Loucy (cell line): ENCODE measurements around the gene FHIP2A.

Experiments
- H2AFZ ChIP-seq: fragments of 200-600 bp; sonication (generic); 2 replicates; pipeline ENCODE4 v1.6.0; 2016; ENCODE audit warnings: antibody characterized with exemption, mild to moderate bottlenecking, low read length, moderate library complexity
- H3F3A ChIP-seq: fragments of 200-600 bp; 2 replicates; pipeline ENCODE4 v1.6.0; 2016; ENCODE audit warnings: antibody characterized with exemption, low read depth, mild to moderate bottlenecking
- H3K27me3 ChIP-seq: fragments of 200-600 bp; sonication (generic); 2 replicates; pipeline ENCODE4 v1.6.1; 2014; ENCODE audit warnings: low read length, mild to moderate bottlenecking; ENCODE audit not compliant: insufficient read depth, poor library complexity, severe bottlenecking
- H3K36me3 ChIP-seq: fragments of 200-600 bp; sonication (generic); 2 replicates; pipeline ENCODE4 v1.6.1; 2016; ENCODE audit warnings: low read length; ENCODE audit not compliant: insufficient read depth
- H3K4me1 ChIP-seq: fragments of 200-600 bp; sonication (generic); 2 replicates; pipeline ENCODE4 v1.5.1; 2014; ENCODE audit warnings: low read length, mild to moderate bottlenecking; ENCODE audit not compliant: insufficient read depth, poor library complexity, severe bottlenecking
- H3K4me2 ChIP-seq: fragments of 200-600 bp; sonication (generic); 2 replicates; pipeline ENCODE4 v1.6.0; 2014; ENCODE audit warnings: antibody characterized with exemption, low read length, low read depth, mild to moderate bottlenecking; ENCODE audit not compliant: poor library complexity, severe bottlenecking
- H3K4me3 ChIP-seq: fragments of 200-600 bp; sonication (generic); 2 replicates; pipeline ENCODE4 v1.5.1; 2014; ENCODE audit warnings: low read length, mild to moderate bottlenecking, mixed read lengths; ENCODE audit not compliant: poor library complexity, severe bottlenecking
- H3K79me2 ChIP-seq: fragments of 200-600 bp; sonication (generic); 2 replicates; pipeline ENCODE4 v1.6.1; 2014; ENCODE audit warnings: low read length; ENCODE audit not compliant: insufficient read depth
- H3K9ac ChIP-seq: fragments of 200-600 bp; sonication (generic); 2 replicates; pipeline ENCODE4 v1.6.0; 2014; ENCODE audit warnings: mild to moderate bottlenecking, low read depth, low read length, moderate library complexity; ENCODE audit not compliant: poor library complexity, severe bottlenecking
- H3K9me2 ChIP-seq: fragments of 200-600 bp; sonication (generic); replicated peaks from 2 replicates; pipeline ENCODE4 v1.6.1; 2016; ENCODE audit warnings: low read depth, low read length, mixed read lengths
- H3K9me3 ChIP-seq: fragments of 200-600 bp; sonication (generic); 2 replicates; pipeline ENCODE4 v1.6.1; 2014; ENCODE audit warnings: mild to moderate bottlenecking, antibody characterized with exemption, low read length, low read depth; ENCODE audit not compliant: insufficient read depth
- H4K20me1 ChIP-seq: fragments of 200-600 bp; sonication (generic); 2 replicates; pipeline ENCODE4 v1.6.0; 2014; ENCODE audit warnings: antibody characterized with exemption, low read length, mild to moderate bottlenecking; ENCODE audit not compliant: insufficient read depth, poor library complexity, severe bottlenecking
- CTCF ChIP-seq: fragments of 200-600 bp; sonication (generic); conservative IDR thresholded peaks from 2 replicates; pipeline ENCODE4 v1.5.1; 2014; ENCODE audit warnings: mild to moderate bottlenecking, antibody characterized with exemption, low read length
- EZH2phosphoT487 ChIP-seq: fragments of 200-600 bp; IDR thresholded peaks from 2 replicates; pipeline ENCODE4 v1.6.1; 2018; ENCODE audit warnings: antibody characterized with exemption, mild to moderate bottlenecking, moderate library complexity, borderline replicate concordance

Gene FHIP2A

GRCh38 chr10:114851336-114851735 lies 29.8 kb downstream of the FHIP2A start:
- Histone ChIP-seq H3K9me3 (no peaks in the 10 kb centered on the region), H3K27me3 (no peaks in the 10 kb centered on the region), H2AFZ (no peak overlapping the region), H3K4me3 (no peak overlapping the region), H3K9ac (no peak overlapping the region), H3K36me3 (peaks cover 84% of the 10 kb centered on the region), H3K4me2 (peak overlapping the region; percentile 17), H3K9me2 (no peaks in the 10 kb centered on the region), H3K4me1 (peaks cover 20% of the 10 kb centered on the region), H4K20me1 (no peaks in the 10 kb centered on the region), H3K79me2 (no peaks in the 10 kb centered on the region), H3F3A (peaks cover 7% of the 10 kb centered on the region)
- TF ChIP-seq EZH2phosphoT487 (no peak), CTCF (no peak)

- Histone ChIP-seq H2AFZ (no peak overlapping the region), H3K4me2 (peak overlapping the region; percentile 17), H3K9me2 (no peaks in the 10 kb centered on the region), H3K9me3 (no peaks in the 10 kb centered on the region), H3K9ac (no peak overlapping the region), H3K4me3 (no peak overlapping the region), H3F3A (peaks cover 7% of the 10 kb centered on the region), H3K4me1 (peaks cover 20% of the 10 kb centered on the region), H3K79me2 (no peaks in the 10 kb centered on the region), H3K36me3 (peaks cover 84% of the 10 kb centered on the region), H3K27me3 (no peaks in the 10 kb centered on the region), H4K20me1 (no peaks in the 10 kb centered on the region)
- TF ChIP-seq EZH2phosphoT487 (no peak), CTCF (no peak)
Observed at GRCh38 chr10:114852197-114852596, 30.6 kb downstream of the FHIP2A start.

- Histone ChIP-seq H3K9me3 (no peaks in the 10 kb centered on the region), H3K36me3 (peaks cover 83% of the 10 kb centered on the region), H3F3A (peaks cover 7% of the 10 kb centered on the region), H3K9ac (no peak overlapping the region), H3K79me2 (peaks cover 4% of the 10 kb centered on the region; the same call in 1 of the 2 replicates), H3K4me2 (no peak overlapping the region), H3K4me1 (peaks cover 20% of the 10 kb centered on the region), H3K9me2 (no peaks in the 10 kb centered on the region), H3K27me3 (no peaks in the 10 kb centered on the region), H3K4me3 (no peak overlapping the region), H4K20me1 (no peaks in the 10 kb centered on the region), H2AFZ (no peak overlapping the region)
- TF ChIP-seq EZH2phosphoT487 (no peak), CTCF (no peak)
Observed at GRCh38 chr10:114854906-114855305, 33.3 kb downstream of the FHIP2A start.
